A673 (cell line): ENCODE data around the gene CCM2. TPM values are rescaled to one million over a fixed set of nuclear protein-coding genes. Genes with fewer than 3 reads are reported as not detected.

Source experiments
- BruUV-seq: library from RNA; stranded (reverse); fragments of 400-500 nt; replicated peaks from 2 replicates; lab custom pipeline; 2021; lab: Mats Ljungman, UMichigan
- CTCF ChIA-PET: fragments of 300-600 bp; sonication (Branson Sonifier 250); formaldehyde crosslinking; loops from one replicate; lab custom pipeline; 2022; ENCODE audit warnings: antibody characterized with exemption; lab: Charles Lee
- POLR2A ChIA-PET: fragments of 300-600 bp; sonication (Branson Sonifier 250); formaldehyde crosslinking; loops from one replicate; lab custom pipeline; 2022; ENCODE audit warnings: antibody characterized with exemption; ENCODE audit not compliant: low non-redundant PET; lab: Charles Lee
- DNase-seq: peaks from one replicate; pipeline ENCODE4 v3.0.0-alpha.2; 2015; ENCODE audit warnings: low spot score
- H3K27ac ChIP-seq: fragments of 200-600 bp; sonication (generic); 2 replicates; pipeline ENCODE4 v1.5.1; 2016; ENCODE audit warnings: mixed run types, low read depth, mild to moderate bottlenecking, mixed read lengths, antibody characterized with exemption, low read length; ENCODE audit not compliant: poor library complexity, severe bottlenecking
- H3K27me3 ChIP-seq: fragments of 200-600 bp; sonication (generic); replicated peaks from 2 replicates; pipeline ENCODE4 v1.6.1; 2017; ENCODE audit warnings: mixed run types, low read depth, mild to moderate bottlenecking, mixed read lengths, antibody characterized with exemption, low read length; ENCODE audit not compliant: insufficient read depth, poor library complexity
- H3K36me3 ChIP-seq: fragments of 200-600 bp; sonication (generic); 2 replicates; pipeline ENCODE4 v1.6.1; 2016; ENCODE audit warnings: mixed run types, mild to moderate bottlenecking, mixed read lengths, antibody characterized with exemption, low read length; ENCODE audit not compliant: insufficient read depth, poor library complexity, severe bottlenecking
- H3K4me1 ChIP-seq: fragments of 200-600 bp; sonication (generic); 2 replicates; pipeline ENCODE4 v1.6.1; 2017; ENCODE audit warnings: mixed run types, mild to moderate bottlenecking, mixed read lengths, antibody characterized with exemption, low read length; ENCODE audit not compliant: insufficient read depth, poor library complexity, severe bottlenecking
- H3K4me3 ChIP-seq: fragments of 200-600 bp; sonication (generic); 2 replicates; pipeline ENCODE4 v1.5.1; 2016; ENCODE audit warnings: low read depth, mixed run types, mild to moderate bottlenecking, mixed read lengths, low read length; ENCODE audit not compliant: poor library complexity, severe bottlenecking
- H3K9me3 ChIP-seq: fragments of 200-600 bp; sonication (generic); 2 replicates; pipeline ENCODE4 v1.6.1; 2016; ENCODE audit warnings: mixed run types, low read depth, mild to moderate bottlenecking, mixed read lengths, antibody characterized with exemption, low read length; ENCODE audit not compliant: poor library complexity, severe bottlenecking
- EZH2 ChIP-seq: fragments of 200-600 bp; sonication (generic); IDR thresholded peaks from 2 replicates; pipeline ENCODE4 v1.6.1; 2017; ENCODE audit warnings: borderline replicate concordance, low read depth, mild to moderate bottlenecking, mixed read lengths, antibody characterized with exemption, low read length; ENCODE audit not compliant: poor library complexity, severe bottlenecking
- intact Hi-C: fragments of 100-400 bp; cut with micrococcal nuclease; formaldehyde crosslinking; loops from one replicate; pipeline ENCODE4 v1.10.0; 2022; ENCODE audit not compliant: unreplicated experiment
- total RNA-seq: library from RNA; stranded (reverse); gene quantifications from 2 replicates; pipeline ENCODE4 v1.2.3, GENCODE V29; 2021
- TF ChIP-seq, protein P1 (sequence below): fragments of 300-800, 200-600 bp; sonication (generic); conservative IDR thresholded peaks from 2 replicates; pipeline ENCODE4 v1.5.1; 2017; ENCODE audit warnings: low read depth, mild to moderate bottlenecking, antibody characterized with exemption, low read length, moderate library complexity, mixed read lengths

The CCM2 gene
- total RNA-seq, 1 experiment from 2014 or later: 35.2 TPM

DNA sequence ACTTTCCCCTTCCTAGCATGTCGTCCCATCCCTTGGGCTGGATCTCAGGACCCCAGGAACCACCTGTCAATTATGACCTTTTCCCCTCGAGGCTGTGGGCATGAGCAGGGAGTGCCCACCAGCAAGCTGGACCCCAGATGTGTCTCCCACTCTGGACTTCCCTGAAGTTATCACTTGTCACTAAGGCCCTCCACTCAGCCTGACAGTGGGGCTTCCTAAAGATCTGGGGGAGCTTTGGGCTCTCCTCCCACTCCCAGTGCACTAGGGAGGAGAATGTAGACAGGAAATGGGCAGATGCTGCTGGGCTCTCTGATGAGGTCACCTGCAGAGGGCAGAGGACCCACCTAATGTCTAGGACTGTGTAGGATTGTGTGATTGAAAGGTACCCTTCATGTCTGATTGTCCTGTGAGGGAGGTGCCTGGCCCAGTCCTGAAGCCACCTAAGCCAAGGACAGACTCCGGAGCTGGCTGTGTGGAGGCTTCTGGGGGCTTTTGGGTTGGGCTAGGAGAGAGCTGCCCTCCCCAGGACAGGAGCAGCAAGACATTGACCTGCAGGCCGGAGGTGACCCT, 39.9 kb upstream of the CCM2 start:
- TF ChIP-seq, protein P1, sequence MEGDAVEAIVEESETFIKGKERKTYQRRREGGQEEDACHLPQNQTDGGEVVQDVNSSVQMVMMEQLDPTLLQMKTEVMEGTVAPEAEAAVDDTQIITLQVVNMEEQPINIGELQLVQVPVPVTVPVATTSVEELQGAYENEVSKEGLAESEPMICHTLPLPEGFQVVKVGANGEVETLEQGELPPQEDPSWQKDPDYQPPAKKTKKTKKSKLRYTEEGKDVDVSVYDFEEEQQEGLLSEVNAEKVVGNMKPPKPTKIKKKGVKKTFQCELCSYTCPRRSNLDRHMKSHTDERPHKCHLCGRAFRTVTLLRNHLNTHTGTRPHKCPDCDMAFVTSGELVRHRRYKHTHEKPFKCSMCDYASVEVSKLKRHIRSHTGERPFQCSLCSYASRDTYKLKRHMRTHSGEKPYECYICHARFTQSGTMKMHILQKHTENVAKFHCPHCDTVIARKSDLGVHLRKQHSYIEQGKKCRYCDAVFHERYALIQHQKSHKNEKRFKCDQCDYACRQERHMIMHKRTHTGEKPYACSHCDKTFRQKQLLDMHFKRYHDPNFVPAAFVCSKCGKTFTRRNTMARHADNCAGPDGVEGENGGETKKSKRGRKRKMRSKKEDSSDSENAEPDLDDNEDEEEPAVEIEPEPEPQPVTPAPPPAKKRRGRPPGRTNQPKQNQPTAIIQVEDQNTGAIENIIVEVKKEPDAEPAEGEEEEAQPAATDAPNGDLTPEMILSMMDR: no peak
- TF ChIP-seq EZH2: no peak
- Histone ChIP-seq H3K4me1 (no peaks in the 10 kb centered on the region), H3K36me3 (no peaks in the 10 kb centered on the region), H3K27me3 (peaks cover 18% of the 10 kb centered on the region), H3K9me3 (no peaks in the 10 kb centered on the region), H3K27ac (no peak overlapping the region), H3K4me3 (no peak overlapping the region)
- ChIA-PET POLR2A (no interaction called here), CTCF (no interaction called here)
- no peak for DNase-seq
- no TSS peak for BruUV-seq
- intact Hi-C loops: no loop called here

DNA sequence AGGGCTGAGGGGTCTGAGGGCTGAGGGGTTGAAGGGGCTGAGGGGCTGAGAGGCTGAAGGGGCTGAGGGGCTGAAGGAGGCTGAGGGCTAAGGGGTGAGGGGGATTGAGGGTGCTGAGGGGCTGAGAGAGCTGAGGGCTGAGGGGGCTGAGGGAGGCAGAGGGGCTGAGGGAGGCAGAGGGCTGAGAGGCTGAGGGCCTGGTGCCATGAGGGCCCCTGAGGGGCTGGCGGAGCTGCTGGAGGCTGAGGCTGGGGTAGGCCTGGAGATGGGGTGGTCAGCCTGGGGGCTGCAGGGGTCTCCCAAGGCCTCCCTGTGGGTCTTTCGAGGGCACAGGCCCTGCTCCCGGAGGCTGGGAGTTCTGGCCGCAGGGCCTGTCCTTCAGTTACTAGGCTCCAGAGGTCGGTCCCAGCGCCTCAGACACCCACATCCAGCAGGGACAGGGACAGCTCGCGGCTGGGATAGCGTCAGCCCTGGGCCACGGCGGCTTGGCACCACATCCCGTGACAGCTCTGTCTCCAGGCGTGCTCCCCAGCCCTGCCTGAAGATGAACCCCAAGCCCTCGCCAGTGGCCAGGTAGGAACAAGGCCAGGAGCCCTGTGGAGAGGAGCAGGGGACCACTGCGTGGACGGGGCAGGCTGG, 38.0 kb upstream of the CCM2 start:
- Histone ChIP-seq H3K27me3 (peaks cover 18% of the 10 kb centered on the region), H3K9me3 (no peaks in the 10 kb centered on the region), H3K4me1 (no peaks in the 10 kb centered on the region), H3K27ac (no peak overlapping the region), H3K4me3 (no peak overlapping the region), H3K36me3 (no peaks in the 10 kb centered on the region)
- CTCF ChIA-PET: no interaction called here
- no peak for DNase-seq
- no TSS peak for BruUV-seq
- POLR2A ChIA-PET: no interaction called here
- TF ChIP-seq, protein P1: no peak
- TF ChIP-seq EZH2: no peak
- intact Hi-C loops: no loop called here

DNA sequence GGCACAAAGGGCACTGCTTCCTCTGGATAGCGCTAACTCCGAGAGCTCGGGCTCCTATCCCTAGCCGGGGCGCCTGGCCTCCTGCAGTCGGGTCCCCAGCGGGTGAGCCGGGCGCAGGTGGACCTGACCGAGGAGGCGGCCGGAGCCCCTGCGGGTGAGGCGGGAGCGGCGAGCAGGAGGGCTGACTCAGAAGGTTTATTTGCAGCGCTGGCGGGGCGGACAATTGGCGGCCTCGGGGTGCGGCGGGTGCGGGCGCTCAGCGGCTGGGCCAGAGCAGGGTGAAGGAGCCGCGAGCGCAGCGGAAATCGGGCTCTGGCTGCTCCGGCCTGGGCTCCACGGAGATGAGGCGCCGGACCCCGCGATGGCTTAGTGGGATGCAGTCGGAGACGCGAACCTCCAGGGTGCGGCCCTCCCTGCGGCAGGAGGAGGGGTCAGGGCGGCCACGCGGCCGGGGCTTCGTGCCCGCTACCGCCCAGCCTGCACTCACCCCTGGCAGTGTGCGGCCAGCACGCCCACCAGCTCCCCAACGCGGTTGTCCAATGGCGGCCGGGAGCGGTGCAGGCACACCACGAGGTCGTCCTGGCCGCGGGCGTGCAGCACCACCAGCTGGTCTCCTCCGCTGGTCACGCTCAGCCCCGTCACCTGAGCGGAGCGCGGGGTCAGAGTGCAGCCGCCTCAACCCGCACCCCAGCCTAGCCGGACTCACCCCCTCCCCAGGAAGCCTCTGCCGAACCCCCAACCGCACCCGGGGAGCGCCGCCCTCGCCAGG, 37.3 kb upstream of the CCM2 start:
- no TSS peak for BruUV-seq
- no peak overlapping the region for H3K27ac ChIP-seq
- DNase-seq: no peak
- H3K4me1 ChIP-seq: no peaks in the 10 kb centered on the region
- H3K9me3 ChIP-seq: no peaks in the 10 kb centered on the region
- peaks cover 18% of the 10 kb centered on the region for H3K27me3 ChIP-seq
- peak; percentile 44 for TF ChIP-seq EZH2
- TF ChIP-seq, protein P1: no peak
- intact Hi-C loops: no loop called here
- H3K4me3 ChIP-seq: no peak overlapping the region
- H3K36me3 ChIP-seq: no peaks in the 10 kb centered on the region
- ChIA-PET POLR2A (no interaction called here), CTCF (interaction anchor here (0.6 to 1.2 kb wide), 3 partner anchors 11 to 144 kb away, joined by 4 to 6 read pairs (median 6); no protein-coding TSS in a partner anchor)
